ENCODE results near the gene KCNQ1OT1. TPM values are rescaled to one million over a fixed set of nuclear protein-coding genes. Genes with fewer than 3 reads are reported as not detected.

The KCNQ1OT1 gene
- total RNA-seq, 4 donors from 2014 or later: 0.66 to 2.5 (median 1.3) TPM

DNA sequence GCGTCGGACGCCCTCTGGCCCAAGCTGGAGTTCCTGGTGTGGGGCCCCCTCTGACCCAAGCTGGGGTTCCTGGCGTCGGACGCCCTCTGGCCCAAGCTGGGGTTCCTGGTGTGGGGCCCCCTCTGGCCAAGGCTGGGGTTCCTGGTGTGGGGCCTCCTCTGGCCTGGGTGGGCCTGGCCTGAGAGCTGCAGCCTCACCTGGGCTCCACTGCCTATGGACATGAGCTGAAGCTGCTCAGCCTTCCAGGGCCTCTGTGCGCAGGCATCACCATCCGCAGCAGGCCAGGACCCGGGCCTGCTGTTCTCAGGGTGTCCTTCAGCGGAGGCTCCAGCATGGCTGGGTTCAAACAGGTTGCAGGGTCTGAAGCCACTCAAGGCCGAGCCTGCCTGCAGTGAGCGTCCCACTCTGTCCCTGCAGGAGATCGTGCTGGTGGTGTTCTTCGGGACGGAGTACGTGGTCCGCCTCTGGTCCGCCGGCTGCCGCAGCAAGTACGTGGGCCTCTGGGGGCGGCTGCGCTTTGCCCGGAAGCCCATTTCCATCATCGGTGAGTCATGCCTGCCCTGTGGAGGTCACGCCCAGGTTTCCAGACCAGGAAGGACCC is 129.5 kb downstream of the KCNQ1OT1 start:
- Histone ChIP-seq H3K4me3 (no peak overlapping the region), H3K36me3 (peaks cover 0 to 13% (median 0%) of the 10 kb centered on the region in 4 donors), H3K9me3 (no peaks in the 10 kb centered on the region), H3K27me3 (no peaks in the 10 kb centered on the region), H3K27ac (replicated peaks in 1 of 4) (no peak overlapping the region), H3K4me1 (no peaks in the 10 kb centered on the region)
- DNase-seq (ENCODE audit: extremely low spot score): no peak
- TF ChIP-seq POLR2A (IDR thresholded peaks at IDR 0.05; ENCODE audit: low read depth): no peak
- no peak for TF ChIP-seq EP300 (IDR thresholded peaks at IDR 0.05)
- TF ChIP-seq POLR2AphosphoS5 (IDR thresholded peaks at IDR 0.05): no peak
- TF ChIP-seq, protein P1, sequence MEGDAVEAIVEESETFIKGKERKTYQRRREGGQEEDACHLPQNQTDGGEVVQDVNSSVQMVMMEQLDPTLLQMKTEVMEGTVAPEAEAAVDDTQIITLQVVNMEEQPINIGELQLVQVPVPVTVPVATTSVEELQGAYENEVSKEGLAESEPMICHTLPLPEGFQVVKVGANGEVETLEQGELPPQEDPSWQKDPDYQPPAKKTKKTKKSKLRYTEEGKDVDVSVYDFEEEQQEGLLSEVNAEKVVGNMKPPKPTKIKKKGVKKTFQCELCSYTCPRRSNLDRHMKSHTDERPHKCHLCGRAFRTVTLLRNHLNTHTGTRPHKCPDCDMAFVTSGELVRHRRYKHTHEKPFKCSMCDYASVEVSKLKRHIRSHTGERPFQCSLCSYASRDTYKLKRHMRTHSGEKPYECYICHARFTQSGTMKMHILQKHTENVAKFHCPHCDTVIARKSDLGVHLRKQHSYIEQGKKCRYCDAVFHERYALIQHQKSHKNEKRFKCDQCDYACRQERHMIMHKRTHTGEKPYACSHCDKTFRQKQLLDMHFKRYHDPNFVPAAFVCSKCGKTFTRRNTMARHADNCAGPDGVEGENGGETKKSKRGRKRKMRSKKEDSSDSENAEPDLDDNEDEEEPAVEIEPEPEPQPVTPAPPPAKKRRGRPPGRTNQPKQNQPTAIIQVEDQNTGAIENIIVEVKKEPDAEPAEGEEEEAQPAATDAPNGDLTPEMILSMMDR (IDR thresholded peaks at IDR 0.05): no peak
- intact Hi-C loops (cut with DNase I): no loop called here
- WGBS: 94% methylated on average over 22 of the region's 26 CpGs

DNA sequence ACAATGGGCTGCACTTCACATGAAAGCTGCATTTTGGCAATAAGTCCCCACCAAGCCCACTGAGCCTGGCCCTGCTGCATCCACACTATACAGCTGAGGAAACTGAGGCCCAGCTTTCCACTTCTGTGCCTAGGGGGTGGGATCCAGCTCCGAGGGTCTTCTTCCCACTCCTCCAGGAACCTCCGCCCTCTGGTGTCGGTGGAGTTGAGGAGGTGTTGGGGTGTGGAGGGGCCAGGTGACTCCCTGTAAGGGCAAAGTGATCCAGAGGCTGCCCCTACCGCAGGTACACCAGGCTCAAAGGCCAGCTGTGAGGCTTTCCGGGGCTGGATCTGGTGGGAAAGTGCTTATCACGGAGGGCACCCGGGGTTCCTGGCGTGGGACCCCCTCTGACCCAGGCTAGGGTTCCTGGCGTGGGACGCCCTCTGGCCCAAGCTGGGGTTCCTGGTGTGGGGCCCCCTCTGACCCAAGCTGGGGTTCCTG is 130.0 kb downstream of the KCNQ1OT1 start:
- H3K27me3 ChIP-seq: no peaks in the 10 kb centered on the region
- DNase-seq (ENCODE audit: extremely low spot score): no peak
- H3K9me3 ChIP-seq: no peaks in the 10 kb centered on the region
- no peaks in the 10 kb centered on the region for H3K4me1 ChIP-seq
- intact Hi-C loops (cut with DNase I): no loop called here
- no peak overlapping the region for H3K27ac ChIP-seq (replicated peaks in 1 of 4)
- no peak overlapping the region for H3K4me3 ChIP-seq
- 92% methylated on average over 5 of the region's 10 CpGs for WGBS
- TF ChIP-seq EP300 (IDR thresholded peaks at IDR 0.05) (no peak), POLR2A (IDR thresholded peaks at IDR 0.05; ENCODE audit: low read depth) (no peak), POLR2AphosphoS5 (IDR thresholded peaks at IDR 0.05) (no peak)
- TF ChIP-seq, protein P1 (IDR thresholded peaks at IDR 0.05): no peak
- peaks cover 0 to 13% (median 0%) of the 10 kb centered on the region in 4 donors for H3K36me3 ChIP-seq

DNA sequence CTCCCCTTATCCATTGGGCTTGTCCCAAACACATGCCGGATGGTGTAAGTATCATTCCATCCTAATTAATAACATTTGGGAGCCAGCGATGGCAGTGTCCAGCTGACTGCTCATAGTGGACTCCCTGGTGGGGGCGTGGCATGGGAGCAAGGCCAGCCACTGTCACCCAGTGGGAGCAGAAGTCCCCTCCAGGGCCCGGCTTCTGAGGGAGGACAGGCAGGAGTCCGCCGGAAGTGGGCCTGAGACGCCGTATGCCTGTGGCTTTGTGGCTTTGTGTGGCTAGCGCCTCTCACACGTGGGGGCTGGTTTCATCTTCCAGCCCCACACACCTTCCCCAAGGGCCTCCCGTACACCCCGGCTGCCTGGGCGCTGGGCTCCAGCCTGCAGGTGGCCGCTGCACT is 130.5 kb downstream of the KCNQ1OT1 start:
- Histone ChIP-seq H3K4me1 (no peaks in the 10 kb centered on the region), H3K4me3 (no peak overlapping the region), H3K36me3 (peaks cover 0 to 13% (median 0%) of the 10 kb centered on the region in 4 donors), H3K27me3 (no peaks in the 10 kb centered on the region), H3K27ac (replicated peaks in 1 of 4) (no peak overlapping the region), H3K9me3 (no peaks in the 10 kb centered on the region)
- intact Hi-C loops (cut with DNase I): no loop called here
- TF ChIP-seq POLR2AphosphoS5 (IDR thresholded peaks at IDR 0.05): no peak
- no peak for TF ChIP-seq EP300 (IDR thresholded peaks at IDR 0.05)
- TF ChIP-seq, protein P1 (IDR thresholded peaks at IDR 0.05): no peak
- TF ChIP-seq POLR2A (IDR thresholded peaks at IDR 0.05; ENCODE audit: low read depth): no peak
- DNase-seq (ENCODE audit: extremely low spot score): no peak
- 82% methylated on average over 14 of the region's 14 CpGs for WGBS

DNA sequence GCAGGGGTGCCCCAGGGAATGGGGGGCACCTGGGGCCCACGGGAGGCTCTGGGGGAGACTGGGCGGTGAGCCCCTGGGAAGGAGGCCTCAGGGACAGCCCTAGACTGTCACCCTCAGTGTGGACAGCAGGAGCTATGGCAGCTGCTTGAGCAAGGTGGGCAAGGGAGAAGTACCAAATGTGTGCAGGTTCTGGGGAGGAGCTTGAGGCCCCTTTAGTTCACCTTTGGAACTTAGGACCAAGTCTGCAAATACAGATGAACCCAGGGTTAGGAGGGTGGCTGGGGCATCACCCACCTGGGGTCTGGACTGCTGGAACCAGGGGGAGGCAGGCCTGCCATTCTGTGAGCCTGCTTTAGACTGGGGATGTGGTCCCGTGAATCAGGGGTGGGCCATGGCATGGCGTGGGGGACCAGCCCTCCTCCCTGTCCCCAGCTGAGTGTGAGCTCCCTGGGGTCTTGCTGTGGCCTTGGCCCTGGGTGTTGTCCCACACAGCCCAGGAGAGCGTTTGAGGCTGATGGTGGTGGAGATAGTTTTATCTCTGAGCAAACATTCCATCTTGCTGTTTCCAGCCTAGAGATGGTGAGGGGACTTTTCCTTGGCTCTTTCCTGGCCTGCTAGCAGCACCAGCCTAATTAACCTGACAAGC is 132.6 kb downstream of the KCNQ1OT1 start:
- Histone ChIP-seq H3K9me3 (no peaks in the 10 kb centered on the region), H3K36me3 (no peaks in the 10 kb centered on the region), H3K27ac (replicated peaks in 1 of 4) (no peak overlapping the region), H3K27me3 (no peaks in the 10 kb centered on the region), H3K4me1 (no peaks in the 10 kb centered on the region), H3K4me3 (no peak overlapping the region)
- TF ChIP-seq POLR2AphosphoS5 (IDR thresholded peaks at IDR 0.05) (no peak), POLR2A (IDR thresholded peaks at IDR 0.05; ENCODE audit: low read depth) (no peak), EP300 (IDR thresholded peaks at IDR 0.05) (no peak)
- TF ChIP-seq, protein P1 (IDR thresholded peaks at IDR 0.05): no peak
- no peak for DNase-seq (ENCODE audit: extremely low spot score)
- intact Hi-C loops (cut with DNase I): no loop called here
- WGBS: 92% methylated on average over 5 of the region's 5 CpGs
